ENCODE data around the gene SAFB.

DNA sequence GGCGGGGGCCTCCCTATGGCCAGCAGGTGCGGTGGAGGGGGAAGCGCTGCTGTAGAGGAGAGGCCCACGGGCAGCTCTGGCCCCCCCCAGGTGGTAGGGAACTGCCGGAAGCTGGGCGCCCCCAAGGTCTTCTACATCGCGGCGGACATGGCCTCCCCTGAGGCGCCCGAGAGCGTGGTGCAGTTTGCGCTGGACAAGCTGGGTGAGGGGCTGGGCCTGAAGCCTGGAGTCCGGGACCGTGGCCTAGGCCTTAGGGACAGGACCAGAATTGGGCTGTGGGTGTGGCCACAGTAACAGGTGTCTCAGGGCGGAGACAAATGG is 63.4 kb downstream of the SAFB start:
- no peak for TF ChIP-seq POLR2AphosphoS5 (IDR thresholded peaks at IDR 0.05)
- TF ChIP-seq, protein P1, sequence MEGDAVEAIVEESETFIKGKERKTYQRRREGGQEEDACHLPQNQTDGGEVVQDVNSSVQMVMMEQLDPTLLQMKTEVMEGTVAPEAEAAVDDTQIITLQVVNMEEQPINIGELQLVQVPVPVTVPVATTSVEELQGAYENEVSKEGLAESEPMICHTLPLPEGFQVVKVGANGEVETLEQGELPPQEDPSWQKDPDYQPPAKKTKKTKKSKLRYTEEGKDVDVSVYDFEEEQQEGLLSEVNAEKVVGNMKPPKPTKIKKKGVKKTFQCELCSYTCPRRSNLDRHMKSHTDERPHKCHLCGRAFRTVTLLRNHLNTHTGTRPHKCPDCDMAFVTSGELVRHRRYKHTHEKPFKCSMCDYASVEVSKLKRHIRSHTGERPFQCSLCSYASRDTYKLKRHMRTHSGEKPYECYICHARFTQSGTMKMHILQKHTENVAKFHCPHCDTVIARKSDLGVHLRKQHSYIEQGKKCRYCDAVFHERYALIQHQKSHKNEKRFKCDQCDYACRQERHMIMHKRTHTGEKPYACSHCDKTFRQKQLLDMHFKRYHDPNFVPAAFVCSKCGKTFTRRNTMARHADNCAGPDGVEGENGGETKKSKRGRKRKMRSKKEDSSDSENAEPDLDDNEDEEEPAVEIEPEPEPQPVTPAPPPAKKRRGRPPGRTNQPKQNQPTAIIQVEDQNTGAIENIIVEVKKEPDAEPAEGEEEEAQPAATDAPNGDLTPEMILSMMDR (IDR thresholded peaks at IDR 0.05), result no peak
